Peyer's patch (tissue), 4 donors: ENCODE results near the gene PLG.

Experiments used
- POLR2A ChIP-seq, 2 donors: fragments of 450-650 bp; IDR thresholded peaks; one replicate each; pipeline ENCODE4 v1.5.1; 2017; ENCODE audit warnings: antibody characterized with exemption in 2 of 2, mild to moderate bottlenecking in 2 of 2, moderate library complexity in 2 of 2
- TF ChIP-seq, protein P1 (sequence below), 6 experiments: fragments of 450-650 bp in 4 of 6; fragments of 200-600 bp in 2 of 6; sonication (generic) in 1 of 6; IDR thresholded peaks; one replicate each; pipeline ENCODE4 v1.5.1; 2017 to 2019; ENCODE audit warnings: antibody characterized with exemption in 6 of 6, mild to moderate bottlenecking in 3 of 6, moderate library complexity in 1 of 6

DNA sequence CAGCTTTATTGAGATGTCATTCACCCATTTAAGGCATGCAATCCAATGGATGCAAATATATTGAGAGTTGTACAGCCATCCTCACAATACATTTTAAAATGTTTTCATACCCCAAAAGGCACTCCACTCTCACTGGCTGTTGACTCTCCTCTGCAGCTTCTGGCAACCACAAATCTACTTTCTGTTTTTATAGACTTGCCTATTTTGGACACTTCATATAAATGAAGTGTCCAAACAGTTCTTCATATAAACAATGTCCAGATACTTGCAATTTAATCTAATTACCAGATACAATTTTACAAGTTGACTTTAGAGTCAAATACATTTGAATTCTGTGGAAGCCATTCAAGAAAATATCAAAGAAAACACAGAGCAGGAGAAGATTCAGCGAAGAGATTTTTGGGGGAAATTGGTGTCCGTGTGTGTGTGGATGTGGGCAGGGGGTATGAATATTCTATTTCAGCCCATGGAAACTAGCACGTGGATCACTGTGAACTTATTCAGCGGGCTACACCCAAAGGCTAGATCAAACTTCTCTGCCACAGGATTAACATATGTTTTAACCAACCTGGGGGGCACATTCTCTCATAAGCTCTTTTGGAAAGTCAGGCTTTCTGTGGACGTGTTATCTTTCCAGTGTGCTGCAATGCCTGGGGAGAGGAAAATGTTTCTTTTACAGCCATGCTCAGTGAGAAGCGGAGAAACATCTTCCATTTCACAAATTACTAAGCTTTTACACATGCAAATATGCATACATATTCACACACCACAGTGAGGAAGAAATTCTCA is 73.9 kb downstream of the PLG start:
- TF ChIP-seq, protein P1, sequence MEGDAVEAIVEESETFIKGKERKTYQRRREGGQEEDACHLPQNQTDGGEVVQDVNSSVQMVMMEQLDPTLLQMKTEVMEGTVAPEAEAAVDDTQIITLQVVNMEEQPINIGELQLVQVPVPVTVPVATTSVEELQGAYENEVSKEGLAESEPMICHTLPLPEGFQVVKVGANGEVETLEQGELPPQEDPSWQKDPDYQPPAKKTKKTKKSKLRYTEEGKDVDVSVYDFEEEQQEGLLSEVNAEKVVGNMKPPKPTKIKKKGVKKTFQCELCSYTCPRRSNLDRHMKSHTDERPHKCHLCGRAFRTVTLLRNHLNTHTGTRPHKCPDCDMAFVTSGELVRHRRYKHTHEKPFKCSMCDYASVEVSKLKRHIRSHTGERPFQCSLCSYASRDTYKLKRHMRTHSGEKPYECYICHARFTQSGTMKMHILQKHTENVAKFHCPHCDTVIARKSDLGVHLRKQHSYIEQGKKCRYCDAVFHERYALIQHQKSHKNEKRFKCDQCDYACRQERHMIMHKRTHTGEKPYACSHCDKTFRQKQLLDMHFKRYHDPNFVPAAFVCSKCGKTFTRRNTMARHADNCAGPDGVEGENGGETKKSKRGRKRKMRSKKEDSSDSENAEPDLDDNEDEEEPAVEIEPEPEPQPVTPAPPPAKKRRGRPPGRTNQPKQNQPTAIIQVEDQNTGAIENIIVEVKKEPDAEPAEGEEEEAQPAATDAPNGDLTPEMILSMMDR (IDR thresholded peaks at IDR 0.05) = no peak
- no peak for TF ChIP-seq POLR2A (IDR thresholded peaks at IDR 0.05)
